Femur (tissue), 1 donor: ENCODE data around the gene ATP1B2.
A peak's percentile ranks its signal among the peaks of the same experiment; 100 is the strongest.

ENCODE experiments used
- DNase-seq: peaks from one replicate; pipeline ENCODE4 v3.0.0-alpha.2; 2017

Gene ATP1B2

DNA sequence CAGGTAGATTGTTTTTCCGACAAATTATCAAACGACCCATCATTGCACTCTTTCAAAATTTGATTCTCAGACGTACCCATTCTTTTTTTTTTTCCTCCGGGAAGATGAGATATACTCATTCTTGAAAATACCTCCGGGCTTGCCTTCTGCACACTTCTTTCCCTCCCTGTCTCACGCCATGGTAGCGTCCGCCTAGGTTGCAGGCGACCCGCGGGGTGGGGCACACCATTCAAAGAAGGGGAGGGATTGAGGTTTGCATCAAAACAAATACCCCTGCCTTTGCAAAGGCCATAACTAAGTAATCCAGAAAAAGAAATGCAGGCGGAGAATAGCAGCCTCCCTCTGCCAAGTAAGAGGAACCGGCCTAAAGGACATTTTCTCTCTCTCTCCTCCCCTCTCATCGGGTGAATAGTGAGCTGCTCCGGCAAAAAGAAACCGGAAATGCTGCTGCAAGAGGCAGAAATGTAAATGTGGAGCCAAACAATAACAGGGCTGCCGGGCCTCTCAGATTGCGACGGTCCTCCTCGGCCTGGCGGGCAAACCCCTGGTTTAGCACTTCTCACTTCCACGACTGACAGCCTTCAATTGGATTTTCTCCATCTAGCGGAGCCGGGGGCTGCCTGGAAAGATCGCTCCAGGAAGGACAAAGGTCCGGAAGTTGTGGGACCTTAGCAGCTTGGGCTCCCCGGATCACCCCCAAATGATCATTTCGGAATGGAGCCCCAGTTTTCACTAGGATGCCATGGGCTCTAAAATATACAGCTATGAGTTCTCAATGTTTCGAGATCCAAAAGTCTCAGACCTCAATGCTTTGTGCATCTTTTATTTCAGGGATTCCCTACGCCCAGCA is 35.7 kb downstream of the ATP1B2 start:
- peak; percentile 90 for DNase-seq

- peak; percentile 94 for DNase-seq
These were observed 36.6 kb downstream of the ATP1B2 start, which contains the start of gene TP53 for GRCh38 chr17:7687072-7687907. Gene TP53, minus strand, starts transcription at chr17:7687490. Its CDS starts 10,896 bp downstream, at chr17:7676594.

GRCh38 chr17:7687908-7688807 is 37.4 kb downstream of the ATP1B2 start, which contains the start of gene WRAP53:
Gene WRAP53, plus strand, starts transcription at chr17:7688477. Its CDS starts 172 bp downstream, at chr17:7688649.
- peak; percentile 99 for DNase-seq

GRCh38 chr17:7688808-7689316 is 38.1 kb downstream of the ATP1B2 start:
- DNase-seq, result no peak

DNA sequence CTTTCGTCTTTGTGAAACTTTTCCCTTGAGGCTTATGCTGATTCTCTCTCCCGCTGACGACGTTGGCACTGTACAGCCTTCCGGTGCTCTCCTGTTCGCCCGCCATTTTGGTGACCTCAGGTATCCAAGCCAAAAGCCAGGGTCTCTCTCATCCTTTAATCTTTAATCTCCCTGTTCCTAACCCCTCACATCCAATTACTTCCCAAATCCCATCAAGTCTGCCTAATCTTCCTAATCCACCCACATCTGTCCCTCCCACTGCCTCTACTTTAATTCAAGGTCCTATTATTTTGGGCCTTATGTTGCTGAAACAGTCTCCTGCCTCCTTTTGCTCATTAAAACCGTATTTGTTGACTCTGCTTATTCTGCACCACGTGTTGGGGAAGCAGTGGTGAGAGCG is 44.9 kb downstream of the ATP1B2 start:
- no peak for DNase-seq

- DNase-seq, result no peak
These were observed 47.3 kb downstream of the ATP1B2 start for GRCh38 chr17:7697828-7698588.

GRCh38 chr17:7700510-7700909 is 49.8 kb downstream of the ATP1B2 start:
- DNase-seq, result no peak

DNA sequence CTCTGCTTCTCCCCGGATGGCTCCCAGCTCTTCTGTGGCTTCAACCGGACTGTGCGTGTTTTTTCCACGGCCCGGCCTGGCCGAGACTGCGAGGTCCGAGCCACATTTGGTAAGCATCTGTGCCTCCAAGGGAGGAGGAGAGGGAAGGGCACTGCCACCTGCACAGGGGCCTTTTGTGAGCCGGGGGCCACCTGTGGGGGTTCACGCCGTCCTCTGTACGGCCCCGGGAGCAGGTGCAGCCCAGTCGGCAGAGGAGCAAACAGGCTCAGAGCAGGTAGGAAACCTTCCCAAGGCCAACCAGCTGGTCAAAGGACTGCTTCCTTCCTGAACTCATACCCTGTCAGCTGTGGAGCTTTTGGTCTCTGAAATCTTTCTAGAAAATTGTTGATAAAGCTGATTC is 51.0 kb downstream of the ATP1B2 start:
- DNase-seq, result no peak

GRCh38 chr17:7702776-7703175 is 52.0 kb downstream of the ATP1B2 start:
- DNase-seq, result no peak

DNA sequence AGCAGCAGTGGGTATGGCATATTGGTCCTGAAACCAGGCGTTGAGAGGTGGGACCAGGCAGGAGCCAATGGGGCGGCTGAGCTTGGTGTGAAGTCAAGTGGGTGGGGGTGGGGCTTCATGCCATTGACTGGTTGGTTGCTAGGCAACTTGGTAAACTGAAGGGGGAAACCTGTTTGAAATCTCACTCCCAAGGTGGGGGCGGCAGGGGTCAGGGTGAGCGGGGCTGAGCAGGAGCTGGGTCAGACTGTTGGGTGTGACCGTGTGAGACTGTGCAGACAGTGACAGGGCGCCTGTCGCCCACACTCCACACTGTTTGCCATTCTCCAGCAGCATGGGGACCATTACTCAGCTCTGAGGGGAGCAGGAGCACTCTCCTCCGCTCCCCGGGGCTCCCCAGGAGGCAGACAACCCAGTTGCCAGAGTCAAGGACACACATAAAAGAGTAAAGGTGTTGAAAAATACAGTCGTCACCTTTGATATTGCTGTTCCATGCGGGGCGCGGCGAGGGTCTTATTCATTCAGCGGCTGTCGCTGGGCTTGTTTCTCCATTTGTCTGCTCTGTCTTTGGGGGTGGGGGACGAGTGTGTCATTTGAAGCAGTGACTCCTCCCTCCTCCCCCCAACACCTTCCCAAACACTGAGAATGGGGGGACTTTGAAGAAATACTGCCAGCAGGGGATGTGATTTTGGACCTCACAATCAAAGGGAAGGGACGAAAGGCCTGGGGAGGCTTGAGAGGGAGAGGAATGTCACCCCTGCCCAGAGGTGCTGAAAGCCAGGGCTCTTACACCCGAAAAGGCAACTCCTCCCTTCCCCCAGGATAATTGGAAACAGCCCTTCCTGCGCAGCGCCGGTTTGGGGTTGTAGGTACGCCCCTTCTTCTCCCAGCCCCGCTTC is 53.1 kb downstream of the ATP1B2 start:
- peak; percentile 72 for DNase-seq

GRCh38 chr17:7704601-7705268 is 54.0 kb downstream of the ATP1B2 start, which contains the start of gene EFNB3:
Gene EFNB3, plus strand, starts transcription at chr17:7705202. Its CDS starts 397 bp downstream, at chr17:7705599.
- peak; percentile 61 for DNase-seq

GRCh38 chr17:7705269-7706255 is 54.8 kb downstream of the ATP1B2 start:
- peak; percentile 33 for DNase-seq

- no peak for DNase-seq
These were observed 56.1 kb downstream of the ATP1B2 start for GRCh38 chr17:7706631-7707354.
